Measurements from ENCODE around the gene ZDHHC11. TPM values are rescaled to one million over a fixed set of nuclear protein-coding genes. Genes with fewer than 3 reads are reported as not detected.
"Not testable (repeated sequence)": the region's sequence is repeated elsewhere in the genome, so short reads cannot be mapped to it uniquely, and the experiment has no call there.

ZDHHC11 gene
- total RNA-seq, 1 experiment from 2014 or later, result 2.1 TPM

DNA sequence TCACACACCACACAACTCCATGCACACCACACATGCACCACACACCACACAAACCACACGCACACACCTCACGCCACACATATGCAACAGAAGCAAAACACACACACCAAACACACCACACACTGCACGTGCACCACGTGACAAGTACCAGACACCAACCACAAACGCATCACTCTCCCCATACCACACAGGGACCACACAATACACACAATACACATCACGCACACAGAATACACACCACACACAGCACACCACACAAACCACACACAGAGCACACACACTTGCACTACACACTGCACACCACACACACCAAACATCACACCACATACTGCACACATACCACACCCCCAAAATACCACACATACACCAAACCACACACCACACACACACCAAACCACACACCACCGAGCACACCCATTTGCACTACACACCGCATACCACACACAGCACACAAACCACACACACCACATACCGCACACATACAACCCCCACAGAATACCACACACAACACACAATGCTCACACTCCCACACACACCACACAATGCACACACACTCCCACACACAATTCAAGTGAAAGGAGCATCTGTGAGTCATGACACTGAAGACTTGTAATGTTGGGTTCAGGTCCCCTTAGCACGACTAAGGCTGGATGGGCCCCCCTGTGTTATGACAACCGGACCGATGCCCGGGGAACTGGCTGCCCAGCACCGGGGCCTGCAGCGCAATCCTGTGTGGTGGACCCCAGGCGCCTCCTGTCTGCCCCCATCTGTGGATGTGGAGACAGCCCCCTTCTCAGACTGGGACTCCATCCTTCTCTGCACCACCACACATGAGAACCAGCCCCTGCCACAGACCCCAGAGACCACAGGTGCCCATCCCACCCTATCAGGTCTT is 6.0 kb upstream of the ZDHHC11 start:
- DNase-seq, result no peak
- Histone ChIP-seq H3K27ac (no peak overlapping the region), H3K36me3 (no peaks in the 10 kb centered on the region), H3K27me3 (no peaks in the 10 kb centered on the region), H3K4me3 (no peak overlapping the region), H3K9me3 (replicated peaks) (no peaks in the 10 kb centered on the region), H3K4me1 (no peaks in the 10 kb centered on the region)

DNA sequence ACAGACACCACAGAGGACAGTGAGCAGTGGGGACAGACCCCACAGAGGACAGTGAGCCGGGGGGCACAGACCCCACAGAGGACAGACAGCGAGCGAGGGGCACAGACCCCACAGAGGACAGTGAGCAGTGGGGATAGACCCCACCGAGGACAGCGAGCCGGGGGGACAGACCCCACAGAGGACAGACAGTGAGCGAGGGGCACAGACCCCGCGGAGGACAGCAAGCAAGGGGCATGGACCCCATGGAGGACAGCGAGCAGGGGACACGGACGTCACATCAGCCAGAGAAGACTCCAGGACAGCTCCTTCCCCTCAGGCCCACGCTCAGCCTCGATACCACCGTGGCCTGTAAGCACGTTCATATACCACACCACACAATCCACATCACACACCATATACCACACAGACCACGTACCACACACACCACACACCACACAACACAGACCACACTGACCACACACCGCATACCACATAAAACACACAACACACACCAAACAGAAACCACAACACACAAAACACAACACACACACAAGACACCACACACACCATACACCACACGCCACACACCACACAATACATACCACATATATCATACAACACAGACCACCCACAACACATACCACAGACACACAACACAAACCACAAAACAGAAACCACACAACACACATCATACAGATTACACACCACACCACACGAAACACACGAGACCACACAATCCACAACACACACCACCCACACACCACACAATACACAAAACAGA is 5.2 kb upstream of the ZDHHC11 start:
- H3K27ac ChIP-seq, result no peak overlapping the region
- H3K9me3 ChIP-seq (replicated peaks), result no peaks in the 10 kb centered on the region
- H3K36me3 ChIP-seq, result no peaks in the 10 kb centered on the region
- H3K27me3 ChIP-seq, result no peaks in the 10 kb centered on the region
- no peak overlapping the region for H3K4me3 ChIP-seq
- no peak for DNase-seq
- H3K4me1 ChIP-seq, result no peaks in the 10 kb centered on the region

DNA sequence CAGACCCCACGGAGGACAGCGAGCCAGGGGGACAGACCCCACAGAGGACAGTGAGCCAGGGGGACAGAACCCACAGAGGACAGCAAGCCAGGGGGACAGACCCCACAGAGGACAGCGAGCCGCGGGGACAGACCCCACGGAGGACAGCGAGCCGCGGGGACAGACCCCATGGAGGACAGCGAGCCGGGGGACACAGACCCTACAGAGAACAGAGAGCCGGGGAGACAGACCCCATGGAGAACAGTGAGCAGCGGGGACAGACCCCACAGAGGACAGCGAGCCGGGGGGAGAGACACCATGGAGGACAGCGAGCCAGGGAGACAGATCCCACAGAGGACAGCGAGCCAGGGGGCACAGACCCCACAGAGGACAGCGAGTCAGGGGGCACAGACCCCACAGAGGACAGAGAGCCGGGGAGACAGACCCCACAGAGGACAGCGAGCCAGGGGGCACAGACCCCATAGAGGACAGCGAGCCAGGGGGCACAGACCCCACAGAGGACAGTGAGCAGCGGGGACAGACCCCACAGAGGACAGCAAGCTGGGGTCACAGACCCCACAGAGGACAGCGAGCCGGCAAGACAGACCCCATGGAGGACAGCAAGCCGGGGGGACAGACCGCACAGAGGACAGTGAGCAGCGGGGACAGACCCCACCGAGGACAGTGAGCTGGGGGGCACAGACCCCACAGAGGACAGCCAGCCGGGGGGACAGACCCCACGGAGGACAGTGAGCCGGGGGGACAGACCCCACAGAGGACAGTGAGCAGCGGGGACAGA is 4.4 kb upstream of the ZDHHC11 start:
- Histone ChIP-seq H3K4me3 (no peak overlapping the region), H3K36me3 (no peaks in the 10 kb centered on the region), H3K9me3 (replicated peaks) (no peaks in the 10 kb centered on the region), H3K27me3 (no peaks in the 10 kb centered on the region), H3K4me1 (no peaks in the 10 kb centered on the region), H3K27ac (no peak overlapping the region)
- no peak for DNase-seq

DNA sequence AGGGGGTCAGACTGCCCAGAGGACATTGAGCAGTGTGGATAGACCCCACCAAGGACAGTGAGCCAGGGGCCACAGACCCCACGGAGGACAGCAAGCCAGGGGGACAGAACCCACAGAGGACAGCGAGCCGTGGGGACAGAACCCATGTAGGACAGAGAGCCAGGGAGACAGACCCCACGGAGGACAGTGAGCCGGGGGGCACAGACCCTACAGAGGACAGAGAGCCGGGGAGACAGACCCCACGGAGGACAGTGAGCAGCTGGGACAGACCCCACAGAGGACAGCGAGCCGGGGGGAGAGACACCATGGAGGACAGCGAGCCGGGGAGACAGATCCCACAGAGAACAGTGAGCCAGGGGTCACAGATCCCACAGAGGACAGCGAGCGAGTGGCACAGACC is 3.4 kb upstream of the ZDHHC11 start:
- Histone ChIP-seq H3K4me3 (no peak overlapping the region), H3K27me3 (no peaks in the 10 kb centered on the region)
- DNase-seq, result no peak

DNA sequence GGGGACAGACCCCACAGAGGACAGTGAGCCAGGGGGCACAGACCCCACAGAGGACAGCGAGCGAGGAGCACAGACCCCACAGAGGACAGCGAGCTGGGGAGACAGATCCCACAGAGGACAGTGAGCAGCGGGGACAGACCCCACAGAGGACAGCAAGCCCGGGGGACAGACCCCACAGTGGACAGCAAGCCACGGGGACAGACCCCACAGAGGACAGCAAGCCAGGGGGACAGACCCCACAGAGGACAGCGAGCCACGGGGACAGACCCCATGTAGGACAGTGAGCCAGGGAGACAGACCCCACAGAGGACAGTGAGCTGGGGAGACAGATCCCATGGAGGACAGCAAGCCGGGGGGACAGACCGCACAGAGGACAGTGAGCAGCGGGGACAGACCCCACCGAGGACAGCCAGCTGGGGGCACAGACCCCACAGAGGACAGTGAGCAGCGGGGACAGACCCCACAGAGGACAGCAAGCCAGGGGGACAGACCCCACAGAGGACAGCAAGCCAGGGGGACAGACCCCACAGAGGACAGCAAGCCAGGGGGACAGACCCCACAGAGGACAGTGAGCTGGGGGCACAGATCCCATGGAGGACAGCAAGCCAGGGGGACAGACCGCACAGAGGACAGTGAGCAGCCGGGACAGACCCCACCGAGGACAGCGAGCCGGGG is 2.8 kb upstream of the ZDHHC11 start:
- not testable (repeated sequence) for H3K4me3 ChIP-seq; H3K27me3 ChIP-seq; H3K4me1 ChIP-seq; H3K27ac ChIP-seq; H3K9me3 ChIP-seq (replicated peaks); H3K36me3 ChIP-seq; DNase-seq

More for the DNA sequence above, 3.4 kb upstream of the ZDHHC11 start:
- Histone ChIP-seq H3K27ac (no peak overlapping the region), H3K4me1 (no peaks in the 10 kb centered on the region), H3K36me3 (no peaks in the 10 kb centered on the region), H3K9me3 (replicated peaks) (no peaks in the 10 kb centered on the region)

DNA sequence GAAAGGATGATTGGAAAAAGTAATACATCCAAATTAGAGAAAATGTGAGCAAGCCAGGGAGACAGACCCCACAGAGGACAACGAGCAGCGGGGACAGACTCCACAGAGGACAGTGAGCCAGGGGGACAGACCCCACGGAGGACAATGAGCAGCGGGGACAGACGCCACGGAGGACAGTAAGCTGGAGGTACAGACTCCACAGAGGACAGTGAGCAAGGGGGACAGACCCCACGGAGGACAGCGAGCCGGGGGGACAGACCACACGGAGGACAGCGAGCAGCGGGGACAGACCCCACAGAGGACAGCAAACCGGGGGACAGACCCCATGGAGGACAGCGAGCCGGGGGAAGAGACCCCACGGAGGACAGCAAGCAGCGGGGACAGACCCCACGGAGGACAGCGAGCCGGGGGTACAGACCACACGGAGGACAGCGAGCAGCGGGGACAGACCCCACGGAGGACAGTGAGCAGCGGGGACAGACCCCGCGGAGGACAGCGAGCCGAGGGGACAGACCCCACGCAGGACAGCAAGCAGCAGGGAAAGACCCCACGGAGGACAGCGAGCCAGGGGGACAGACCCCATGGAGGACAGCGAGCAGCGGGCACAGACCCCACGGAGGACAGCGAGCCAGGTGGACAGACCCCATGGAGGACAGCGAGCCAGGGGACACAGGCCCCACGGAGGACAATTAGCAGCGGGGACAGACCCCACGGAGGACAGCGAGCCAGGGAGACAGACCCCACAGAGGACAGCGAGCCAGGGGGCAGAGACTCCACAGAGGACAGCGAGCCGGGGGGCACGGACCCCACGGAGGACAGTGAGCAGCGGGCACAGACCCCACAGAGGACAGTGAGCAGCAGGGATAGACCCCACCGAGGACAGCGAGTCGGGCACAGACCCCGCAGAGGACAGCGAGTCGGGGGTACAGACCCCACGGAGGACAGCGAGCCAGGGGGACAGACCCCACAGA is 1.9 kb upstream of the ZDHHC11 start:
- Histone ChIP-seq H3K4me3 (no peak overlapping the region), H3K27me3 (no peaks in the 10 kb centered on the region), H3K4me1 (no peaks in the 10 kb centered on the region), H3K27ac (no peak overlapping the region), H3K36me3 (no peaks in the 10 kb centered on the region), H3K9me3 (replicated peaks) (no peaks in the 10 kb centered on the region)
- no peak for DNase-seq

DNA sequence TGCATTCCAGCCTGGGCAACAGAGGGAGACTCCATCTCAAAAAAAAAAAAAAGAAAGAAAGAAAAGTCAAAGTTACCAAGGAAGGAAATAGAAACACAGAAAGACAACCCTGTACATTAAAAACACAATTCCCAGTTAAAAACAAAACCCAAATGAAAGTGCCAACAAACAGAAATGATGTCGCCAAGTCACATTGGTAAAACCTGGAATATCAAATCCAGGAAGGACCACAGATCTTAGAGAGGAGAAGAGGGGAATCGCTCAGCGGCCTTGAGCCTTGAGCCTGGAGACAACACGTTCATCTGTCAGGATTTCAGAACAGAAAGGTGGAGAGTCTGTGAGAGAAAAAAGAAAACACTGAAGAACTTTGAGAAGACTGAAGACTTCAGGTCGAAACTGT is 1.2 kb upstream of the ZDHHC11 start:
- Histone ChIP-seq H3K4me1 (no peaks in the 10 kb centered on the region), H3K36me3 (no peaks in the 10 kb centered on the region), H3K9me3 (replicated peaks) (no peaks in the 10 kb centered on the region), H3K4me3 (no peak overlapping the region), H3K27ac (no peak overlapping the region), H3K27me3 (no peaks in the 10 kb centered on the region)
- no peak for DNase-seq

DNA sequence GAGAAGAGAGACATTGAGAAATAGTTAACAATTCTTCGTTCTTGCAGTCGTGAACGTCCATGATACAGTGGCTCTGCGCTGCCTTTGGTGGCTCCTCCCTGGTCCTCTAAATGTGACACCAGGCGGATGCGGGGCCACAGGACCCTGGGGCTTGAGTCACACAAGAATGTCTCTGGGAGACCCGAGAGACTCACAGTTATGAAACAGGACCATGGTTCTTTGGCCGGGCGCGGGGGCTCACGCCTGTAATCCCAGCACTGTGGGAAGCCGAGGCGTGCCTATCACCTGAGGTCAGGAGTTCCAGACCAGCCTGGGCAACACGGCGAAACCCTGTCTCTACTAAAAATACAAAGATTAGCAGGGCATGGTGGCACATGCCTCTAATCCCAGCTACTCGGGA is 767 bp upstream of the ZDHHC11 start:
- Histone ChIP-seq H3K4me3 (no peak overlapping the region), H3K9me3 (replicated peaks) (no peaks in the 10 kb centered on the region), H3K27ac (no peak overlapping the region), H3K27me3 (no peaks in the 10 kb centered on the region), H3K4me1 (no peaks in the 10 kb centered on the region), H3K36me3 (no peaks in the 10 kb centered on the region)
- no peak for DNase-seq

DNA sequence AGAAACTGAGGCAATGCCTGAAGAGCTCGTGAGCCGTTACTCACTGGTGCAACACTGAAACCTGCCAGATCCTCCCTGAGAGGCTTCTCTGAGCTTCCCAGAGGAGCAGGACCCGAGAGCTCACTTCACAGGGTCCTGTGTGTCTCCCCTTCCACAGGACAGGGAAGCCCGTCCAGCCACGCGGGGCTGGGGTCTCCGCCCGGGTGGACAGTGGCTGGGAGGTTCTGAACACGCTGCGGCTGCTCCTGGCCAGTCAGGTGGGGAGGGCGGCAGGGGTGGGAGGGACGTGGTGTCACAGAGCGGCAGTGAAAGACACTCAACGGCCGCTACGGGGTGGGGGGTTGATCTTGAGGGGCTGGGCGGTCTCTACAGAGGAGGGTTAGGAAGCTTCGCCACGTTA is 290 bp upstream of the ZDHHC11 start:
- Histone ChIP-seq H3K36me3 (no peaks in the 10 kb centered on the region), H3K27ac (no peak overlapping the region), H3K4me3 (no peak overlapping the region), H3K4me1 (no peaks in the 10 kb centered on the region), H3K9me3 (replicated peaks) (no peaks in the 10 kb centered on the region), H3K27me3 (no peaks in the 10 kb centered on the region)
- DNase-seq, result no peak

DNA sequence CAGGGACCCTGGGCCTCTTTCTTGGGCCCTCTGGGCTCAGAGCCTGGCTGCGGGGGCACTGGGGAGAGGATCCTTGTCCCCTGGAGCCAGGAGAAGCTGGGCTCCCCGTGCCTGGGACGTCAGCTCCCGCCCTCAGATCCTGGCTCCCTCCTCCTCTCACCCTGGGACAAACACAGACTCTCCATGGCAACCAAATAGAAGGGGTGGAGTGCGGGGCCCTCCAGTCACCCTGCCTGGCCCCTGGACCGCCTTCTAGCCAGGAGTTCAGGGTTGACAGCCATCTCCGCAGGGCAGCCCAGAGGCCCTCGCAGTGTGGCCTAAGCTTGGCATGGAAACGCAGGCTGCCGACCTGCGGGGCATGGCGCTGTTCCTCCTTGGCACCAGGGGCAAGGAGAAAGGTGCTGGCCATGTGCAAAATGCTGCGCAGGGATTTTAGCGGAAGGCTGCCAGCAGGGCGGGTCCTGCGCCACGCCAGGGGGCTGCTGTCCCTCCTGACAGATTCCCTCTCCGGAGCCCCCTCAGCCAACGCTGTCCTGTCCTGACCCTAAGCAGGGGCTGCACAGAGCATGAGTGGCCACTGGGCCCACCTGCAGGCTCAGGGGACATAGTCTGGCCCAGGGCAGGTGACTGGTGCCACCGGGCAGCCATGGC is 1.0 kb downstream of the ZDHHC11 start:
- H3K27me3 ChIP-seq, result no peaks in the 10 kb centered on the region
- H3K9me3 ChIP-seq (replicated peaks), result no peaks in the 10 kb centered on the region
- no peak for DNase-seq
- H3K4me1 ChIP-seq, result no peaks in the 10 kb centered on the region
- H3K36me3 ChIP-seq, result no peaks in the 10 kb centered on the region
- H3K4me3 ChIP-seq, result no peak overlapping the region
- no peak overlapping the region for H3K27ac ChIP-seq

DNA sequence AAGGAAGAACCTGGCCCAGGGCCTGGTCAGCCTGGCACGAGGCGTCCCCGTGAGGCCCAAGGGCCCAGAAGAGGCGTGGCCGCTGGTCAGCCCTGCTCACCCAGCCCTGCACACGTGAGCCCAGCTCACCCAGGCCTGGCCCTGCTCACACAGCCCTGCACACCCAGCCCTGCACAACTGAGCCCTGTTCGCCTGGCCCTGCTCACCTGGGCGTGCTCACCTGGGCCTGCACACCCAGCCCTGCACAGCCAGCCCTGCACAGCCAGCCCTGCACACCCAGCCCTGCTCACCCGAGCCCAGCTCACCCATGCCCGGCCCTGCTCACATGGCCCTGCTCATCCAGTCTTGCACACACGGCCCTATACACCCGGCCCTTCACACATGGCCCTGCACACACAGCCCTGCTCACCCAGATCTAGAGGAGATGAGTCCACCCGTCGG is 2.1 kb downstream of the ZDHHC11 start:
- no peak for DNase-seq
- Histone ChIP-seq H3K36me3 (no peaks in the 10 kb centered on the region), H3K4me3 (no peak overlapping the region), H3K9me3 (replicated peaks) (no peaks in the 10 kb centered on the region), H3K27me3 (no peaks in the 10 kb centered on the region), H3K27ac (no peak overlapping the region), H3K4me1 (no peaks in the 10 kb centered on the region)

DNA sequence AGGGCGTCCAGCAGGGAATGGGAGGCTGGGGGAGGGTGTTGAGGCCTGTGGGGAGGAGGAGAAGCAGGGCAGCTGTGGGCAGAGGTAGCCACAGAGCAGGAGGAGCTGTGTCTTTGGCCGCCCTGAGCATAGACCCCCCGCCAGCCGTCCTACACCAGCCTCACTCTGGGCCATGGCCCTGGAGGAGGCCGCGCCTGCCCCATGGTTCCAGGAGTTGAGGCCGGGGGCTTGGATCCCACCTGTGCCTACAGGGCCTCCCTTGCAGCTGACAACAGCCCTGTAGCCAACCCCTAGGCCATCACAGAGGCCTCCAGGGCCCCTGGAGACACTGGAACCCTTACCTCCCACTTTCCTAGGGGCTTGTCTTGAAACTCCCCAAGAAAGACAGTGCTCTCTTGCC is 3.0 kb downstream of the ZDHHC11 start:
- H3K36me3 ChIP-seq; H3K27ac ChIP-seq; H3K9me3 ChIP-seq (replicated peaks); H3K27me3 ChIP-seq; H3K4me1 ChIP-seq; DNase-seq; H3K4me3 ChIP-seq: not testable (repeated sequence)

DNA sequence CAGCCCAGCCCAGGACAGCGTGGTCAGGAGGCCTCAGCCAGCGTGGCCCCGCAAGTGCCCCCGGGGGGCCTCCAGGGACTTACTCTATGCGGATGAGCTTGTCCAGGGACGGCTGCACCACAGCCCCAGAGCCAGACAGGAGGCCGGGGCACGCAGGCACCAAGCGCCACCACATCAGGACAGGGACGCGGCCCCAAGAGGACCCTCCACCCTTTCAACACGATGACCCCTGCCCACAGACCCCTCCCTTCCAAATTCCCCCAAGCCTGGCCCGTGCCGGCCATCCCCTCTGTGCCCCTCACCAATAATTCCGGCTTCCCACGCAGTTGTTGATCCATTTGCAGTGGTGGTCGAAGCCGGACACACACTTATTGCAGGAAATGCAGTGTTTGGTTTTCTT is 3.6 kb downstream of the ZDHHC11 start:
- H3K4me3 ChIP-seq; H3K27ac ChIP-seq; H3K27me3 ChIP-seq; H3K9me3 ChIP-seq (replicated peaks); H3K4me1 ChIP-seq; H3K36me3 ChIP-seq; DNase-seq: not testable (repeated sequence)
